GM19438 (cell line): Measurements from ENCODE around the gene DHRS1.
"Not testable (repeated sequence)": the region's sequence is repeated elsewhere in the genome, so short reads cannot be mapped to it uniquely, and the experiment has no call there.

Source experiments
- ATAC-seq: cut with Tn5 transposase; IDR thresholded peaks from one replicate; pipeline ENCODE4 v1.9.1; 2021; ENCODE audit warnings: low read depth; ENCODE audit not compliant: unreplicated experiment

DHRS1 gene

GRCh38 chr14:24329073-24329663, 29.6 kb upstream of the DHRS1 start:
- no peak for ATAC-seq

GRCh38 chr14:24327914-24328313, 28.3 kb upstream of the DHRS1 start:
- not testable (repeated sequence) for ATAC-seq

GRCh38 chr14:24327303-24327702, 27.7 kb upstream of the DHRS1 start:
- no peak for ATAC-seq

DNA sequence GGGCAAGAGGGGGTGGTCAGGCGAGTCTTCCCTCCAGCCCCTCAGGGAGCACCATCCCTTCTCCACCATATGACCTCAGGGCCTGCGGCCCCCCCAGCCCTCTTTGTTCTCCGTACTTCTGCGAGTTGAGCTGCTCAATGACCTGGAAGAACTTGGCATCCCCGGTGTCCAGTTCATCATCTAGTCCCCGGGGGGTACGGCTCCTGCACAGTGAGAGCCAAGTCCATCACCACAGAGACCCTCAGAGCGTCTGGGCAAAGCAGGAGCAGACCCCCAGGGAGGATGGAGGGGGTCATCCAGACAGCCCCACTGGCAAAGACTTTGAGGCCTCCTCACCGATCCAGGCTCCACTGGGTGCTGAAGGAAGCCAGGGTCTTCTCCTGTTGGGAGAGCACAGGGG, 26.4 kb upstream of the DHRS1 start:
- ATAC-seq: no peak

- no peak for ATAC-seq
Observed at GRCh38 chr14:24325041-24325530, 25.5 kb upstream of the DHRS1 start.

- ATAC-seq: no peak
Observed at GRCh38 chr14:24324024-24324423, 24.4 kb upstream of the DHRS1 start.

DNA sequence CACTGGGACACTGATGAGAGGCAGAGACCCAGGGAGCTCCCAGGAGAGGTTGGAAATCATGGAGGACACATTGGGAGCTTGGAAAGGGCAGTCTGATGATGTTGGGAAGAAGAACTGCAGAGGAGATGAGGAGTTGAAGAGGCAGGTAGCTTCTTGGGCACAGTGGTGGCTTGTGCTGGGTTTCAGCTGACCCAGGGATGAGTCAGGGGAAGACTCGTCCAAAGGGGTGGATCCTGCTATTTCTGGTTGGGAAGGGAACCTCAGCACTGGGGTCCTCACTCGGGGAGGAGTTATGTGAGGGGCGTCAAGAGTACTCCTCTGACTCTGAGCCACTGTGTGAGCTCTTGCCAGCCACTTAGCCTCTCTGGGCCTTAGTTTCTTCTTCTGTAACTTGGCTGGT, 23.8 kb upstream of the DHRS1 start:
- ATAC-seq: no peak

DNA sequence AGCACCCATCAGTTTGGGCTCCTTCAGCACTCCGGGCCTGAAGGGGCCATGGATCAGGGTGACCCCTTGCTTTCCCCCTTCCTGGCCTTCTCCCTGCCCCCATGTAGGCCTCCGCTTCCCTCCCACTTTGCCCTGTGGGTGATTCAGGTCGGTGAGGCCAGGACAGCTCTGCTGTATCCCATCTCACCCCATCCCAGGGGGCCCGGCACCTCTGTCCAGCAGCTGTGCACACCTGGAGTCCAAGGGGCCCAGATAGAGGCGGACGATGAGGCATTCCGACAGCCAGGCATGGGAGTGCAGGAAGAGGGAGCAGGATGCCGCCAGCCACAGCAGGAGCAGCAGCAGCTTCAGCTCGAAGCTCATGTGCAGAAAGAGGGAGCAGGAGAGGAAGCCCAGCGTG, 23.1 kb upstream of the DHRS1 start:
- ATAC-seq: no peak

DNA sequence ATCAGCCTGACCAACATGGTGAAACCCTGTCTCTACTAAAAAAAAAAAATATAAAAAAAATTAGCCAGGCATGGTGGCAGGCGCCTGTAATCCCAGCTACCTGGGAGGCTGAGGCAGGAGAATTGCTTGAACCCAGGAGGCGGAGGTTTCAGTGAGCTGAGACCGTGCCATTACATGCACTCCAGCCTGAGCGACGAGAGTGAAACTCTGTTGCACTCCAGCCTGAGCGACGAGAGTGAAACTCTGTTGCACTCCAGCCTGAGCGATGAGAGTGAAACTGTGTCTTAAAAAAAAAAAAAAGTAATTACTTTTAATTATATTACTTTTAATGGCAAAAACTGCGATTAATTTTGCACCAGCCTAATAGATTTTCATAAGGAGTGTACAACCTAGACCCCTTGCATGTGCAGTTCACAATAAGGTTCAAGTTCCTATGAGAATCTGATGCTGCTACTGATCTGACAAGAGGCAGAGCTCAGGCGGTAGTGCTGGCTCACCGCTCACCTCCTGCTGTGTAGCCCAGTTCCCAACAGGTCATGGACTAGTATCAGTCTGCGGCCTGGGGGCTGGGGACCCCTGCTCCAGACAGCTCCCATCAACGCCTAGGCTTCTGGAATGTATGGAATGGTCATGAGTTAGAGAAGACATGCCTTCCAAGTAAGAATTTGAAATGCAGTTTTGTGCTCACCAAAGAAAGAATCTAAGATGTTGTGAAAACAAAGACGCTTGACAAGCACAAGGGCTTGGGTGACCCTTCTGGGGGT, 21.8 kb upstream of the DHRS1 start:
- no peak for ATAC-seq

DNA sequence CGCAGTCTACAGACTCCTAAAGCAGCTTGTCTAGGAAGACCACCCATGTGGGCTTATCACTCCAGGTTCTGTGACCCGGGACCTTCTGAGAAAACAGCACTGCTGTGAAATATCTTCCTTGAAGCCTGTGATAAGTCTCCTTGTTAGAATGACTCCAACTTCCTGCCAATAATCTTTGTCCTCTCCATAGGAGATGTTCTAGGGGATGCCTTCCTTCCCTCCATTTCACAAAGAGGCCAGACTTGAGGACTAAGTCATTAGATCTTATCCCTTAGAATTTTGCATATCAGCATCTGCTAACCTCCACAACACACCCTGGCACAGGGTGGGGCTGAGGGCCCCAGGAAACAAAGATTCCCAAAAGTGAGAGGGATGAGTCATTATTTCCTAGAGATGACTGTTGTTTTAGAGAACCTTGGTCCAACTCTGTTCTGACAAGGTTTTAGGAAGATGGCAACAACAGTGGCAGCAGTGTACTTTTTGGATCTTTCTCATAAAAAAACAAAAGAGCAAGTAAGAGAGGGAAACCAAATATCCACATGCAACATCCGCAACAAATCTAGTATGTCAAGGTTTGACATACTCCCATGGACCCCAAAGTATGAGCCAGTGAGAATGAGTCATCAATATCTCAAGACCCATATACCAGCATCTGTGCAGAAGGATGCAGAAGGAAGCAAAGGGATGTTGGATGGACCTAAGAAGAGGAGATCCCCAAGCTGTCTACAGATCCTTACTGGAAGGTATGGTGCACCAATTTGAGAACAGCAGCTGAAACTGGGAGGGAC, 17.8 kb upstream of the DHRS1 start:
- ATAC-seq: no peak

GRCh38 chr14:24316597-24316950, 17.0 kb upstream of the DHRS1 start:
- ATAC-seq: no peak

DNA sequence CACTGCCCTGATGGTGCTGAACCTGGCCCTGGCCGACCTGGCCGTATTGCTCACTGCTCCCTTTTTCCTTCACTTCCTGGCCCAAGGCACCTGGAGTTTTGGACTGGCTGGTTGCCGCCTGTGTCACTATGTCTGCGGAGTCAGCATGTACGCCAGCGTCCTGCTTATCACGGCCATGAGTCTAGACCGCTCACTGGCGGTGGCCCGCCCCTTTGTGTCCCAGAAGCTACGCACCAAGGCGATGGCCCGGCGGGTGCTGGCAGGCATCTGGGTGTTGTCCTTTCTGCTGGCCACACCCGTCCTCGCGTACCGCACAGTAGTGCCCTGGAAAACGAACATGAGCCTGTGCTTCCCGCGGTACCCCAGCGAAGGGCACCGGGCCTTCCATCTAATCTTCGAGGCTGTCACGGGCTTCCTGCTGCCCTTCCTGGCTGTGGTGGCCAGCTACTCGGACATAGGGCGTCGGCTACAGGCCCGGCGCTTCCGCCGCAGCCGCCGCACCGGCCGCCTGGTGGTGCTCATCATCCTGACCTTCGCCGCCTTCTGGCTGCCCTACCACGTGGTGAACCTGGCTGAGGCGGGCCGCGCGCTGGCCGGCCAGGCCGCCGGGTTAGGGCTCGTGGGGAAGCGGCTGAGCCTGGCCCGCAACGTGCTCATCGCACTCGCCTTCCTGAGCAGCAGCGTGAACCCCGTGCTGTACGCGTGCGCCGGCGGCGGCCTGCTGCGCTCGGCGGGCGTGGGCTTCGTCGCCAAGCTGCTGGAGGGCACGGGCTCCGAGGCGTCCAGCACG, 16.4 kb upstream of the DHRS1 start:
- no peak for ATAC-seq

GRCh38 chr14:24315243-24315806, 15.7 kb upstream of the DHRS1 start:
- no peak for ATAC-seq

DNA sequence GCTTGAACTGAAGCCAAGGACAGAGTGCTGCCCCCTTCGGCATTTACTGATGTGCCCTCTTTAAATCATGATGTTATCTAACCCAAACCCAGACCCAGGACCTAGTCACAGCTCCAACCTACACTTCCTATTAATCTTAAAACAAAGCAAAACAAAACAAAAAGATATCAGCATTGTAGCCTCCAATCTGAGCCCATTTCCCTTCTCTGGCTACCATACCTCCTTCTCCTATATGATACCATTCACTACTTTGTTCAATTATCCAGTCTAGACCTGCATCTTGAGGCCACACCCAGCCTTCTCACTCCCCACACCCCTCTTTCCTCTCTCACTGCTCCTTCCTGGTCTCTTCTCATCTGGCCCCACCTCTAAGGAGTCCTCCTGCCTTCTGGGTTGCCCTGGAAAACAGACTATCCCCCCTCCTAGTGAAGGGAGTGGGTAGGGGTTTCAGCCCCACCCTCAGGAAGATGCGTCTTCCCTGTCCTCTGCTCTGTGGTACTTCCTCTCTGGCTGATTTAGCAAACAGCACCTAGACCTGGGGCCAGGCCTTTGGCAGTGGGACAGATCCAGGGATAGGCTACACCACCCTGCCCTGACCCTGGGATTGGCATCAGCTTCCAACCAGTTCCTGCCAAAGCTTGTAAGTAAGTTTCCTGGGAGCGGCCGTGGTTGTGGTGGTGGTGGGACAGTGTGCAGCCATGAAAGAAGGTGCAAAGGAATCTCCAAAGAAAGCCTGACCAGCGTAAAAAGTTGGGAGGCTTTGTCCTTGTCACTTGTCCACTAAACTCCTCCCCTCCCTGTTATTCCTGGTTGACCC, 15.0 kb upstream of the DHRS1 start:
- no peak for ATAC-seq

- ATAC-seq: no peak
Observed at GRCh38 chr14:24313913-24314312, 14.3 kb upstream of the DHRS1 start.

DNA sequence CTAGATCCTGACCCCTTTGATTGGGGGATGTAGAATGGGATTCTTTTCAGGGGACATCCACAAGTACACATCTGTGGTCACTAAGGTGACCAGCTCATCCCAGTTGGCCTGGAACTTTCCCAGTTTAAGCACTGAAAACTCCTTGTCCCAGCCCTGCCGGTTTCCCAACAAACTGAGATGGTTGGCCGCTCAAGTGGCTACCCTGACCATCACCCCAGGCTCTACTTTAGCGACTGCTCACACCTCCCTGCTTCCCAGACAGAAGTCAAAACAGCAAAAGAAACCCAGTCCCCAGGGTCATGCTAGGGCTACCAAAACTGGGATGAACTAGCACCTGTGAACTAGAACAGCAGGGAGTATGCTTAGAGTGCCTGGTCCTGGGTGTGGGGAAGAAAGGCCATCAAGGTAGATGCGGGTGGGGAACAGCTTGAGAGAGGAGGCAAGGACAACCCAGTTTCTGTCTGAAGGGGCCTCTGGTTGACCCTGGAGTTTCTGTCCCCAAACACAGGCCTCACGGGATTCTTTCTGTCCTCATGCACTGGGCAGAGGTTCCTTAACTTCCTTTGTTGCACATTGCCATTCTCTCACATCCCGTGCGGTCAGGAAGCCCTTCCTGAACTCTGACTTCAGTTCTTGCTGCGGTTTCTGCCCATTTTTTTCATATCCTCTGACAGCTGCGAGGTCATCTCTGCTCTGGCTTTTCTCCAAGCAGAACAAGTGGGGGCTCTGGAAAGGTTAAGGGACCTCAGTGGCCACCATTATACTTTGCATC, 13.3 kb upstream of the DHRS1 start:
- ATAC-seq: no peak

DNA sequence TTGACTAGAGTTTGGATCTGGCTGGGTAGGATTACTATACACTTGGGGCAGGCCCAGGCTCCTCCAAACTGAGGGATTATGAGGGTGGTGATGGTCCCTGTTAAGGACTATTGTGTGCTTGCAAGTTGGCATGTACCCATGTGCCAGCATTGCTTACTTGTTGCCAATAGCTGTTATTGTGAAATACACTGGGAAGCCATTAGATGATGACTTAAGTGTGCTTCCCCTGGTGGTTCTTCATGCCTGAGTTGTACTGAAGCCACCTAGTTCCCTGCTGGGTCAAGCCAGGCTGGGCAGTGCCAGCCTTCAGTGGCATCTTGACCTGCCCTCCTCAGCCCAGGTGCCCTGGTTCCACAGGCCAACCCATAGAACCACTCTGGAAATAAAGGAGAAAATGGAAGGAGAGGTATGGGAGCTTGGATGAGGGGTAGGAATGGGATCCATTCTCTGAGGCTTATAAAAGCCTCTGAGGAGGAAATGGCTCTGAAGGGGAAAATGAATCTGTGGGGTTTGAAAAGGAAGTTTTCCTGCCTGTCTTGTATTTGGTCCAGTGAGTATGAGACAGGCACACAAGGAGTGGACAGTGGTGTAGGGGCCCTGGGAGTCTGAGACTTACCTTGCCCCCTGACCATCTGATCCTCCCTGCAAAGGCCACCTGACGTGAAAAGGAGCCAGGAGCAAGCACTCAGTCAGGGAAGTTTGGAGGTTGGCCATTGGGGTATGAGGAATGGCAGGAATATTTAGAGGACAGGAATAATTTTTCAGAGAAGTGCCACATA, 12.4 kb upstream of the DHRS1 start:
- no peak for ATAC-seq
